ENCODE measurements around the gene GCH1.

Gene GCH1

GRCh38 chr14:54866588-54866987 is 36.0 kb downstream of the GCH1 start:
- DNase-seq (ENCODE audit: low spot score), result no peak

GRCh38 chr14:54864526-54864925 is 38.1 kb downstream of the GCH1 start:
- DNase-seq (ENCODE audit: low spot score), result no peak

GRCh38 chr14:54857830-54858269 is 44.8 kb downstream of the GCH1 start:
- DNase-seq (ENCODE audit: low spot score), result no peak

- no peak for DNase-seq (ENCODE audit: low spot score)
These were observed 46.5 kb downstream of the GCH1 start for GRCh38 chr14:54856152-54856551.

GRCh38 chr14:54854181-54854580 is 48.4 kb downstream of the GCH1 start:
- no peak for DNase-seq (ENCODE audit: low spot score)

- DNase-seq (ENCODE audit: low spot score), result no peak
These were observed 49.3 kb downstream of the GCH1 start for GRCh38 chr14:54853339-54853738.

- no peak for DNase-seq (ENCODE audit: low spot score)
These were observed 50.4 kb downstream of the GCH1 start for GRCh38 chr14:54852215-54852614.

- DNase-seq (ENCODE audit: low spot score), result no peak
These were observed 53.7 kb downstream of the GCH1 start for GRCh38 chr14:54848910-54849309.

- no peak for DNase-seq (ENCODE audit: low spot score)
These were observed 57.0 kb downstream of the GCH1 start for GRCh38 chr14:54845641-54846040.

GRCh38 chr14:54844479-54844878 is 58.1 kb downstream of the GCH1 start:
- DNase-seq (ENCODE audit: low spot score), result no peak

- no peak for DNase-seq (ENCODE audit: low spot score)
These were observed 61.8 kb downstream of the GCH1 start for GRCh38 chr14:54840798-54841197.

- no peak for DNase-seq (ENCODE audit: low spot score)
These were observed 62.3 kb downstream of the GCH1 start for GRCh38 chr14:54840336-54840735.

GRCh38 chr14:54839701-54840119 is 62.9 kb downstream of the GCH1 start:
- DNase-seq (ENCODE audit: low spot score), result no peak

- no peak for DNase-seq (ENCODE audit: low spot score)
These were observed 63.6 kb downstream of the GCH1 start for GRCh38 chr14:54838931-54839512.

- DNase-seq (ENCODE audit: low spot score), result no peak
These were observed 65.0 kb downstream of the GCH1 start for GRCh38 chr14:54837508-54838149.

GRCh38 chr14:54836231-54836630 is 66.4 kb downstream of the GCH1 start:
- no peak for DNase-seq (ENCODE audit: low spot score)

GRCh38 chr14:54834727-54835126 is 67.9 kb downstream of the GCH1 start:
- no peak for DNase-seq (ENCODE audit: low spot score)

- DNase-seq (ENCODE audit: low spot score), result no peak
These were observed 68.5 kb downstream of the GCH1 start for GRCh38 chr14:54834081-54834480.

GRCh38 chr14:54830650-54831049 is 72.0 kb downstream of the GCH1 start:
- DNase-seq (ENCODE audit: low spot score), result no peak

GRCh38 chr14:54829486-54830224 is 73.0 kb downstream of the GCH1 start:
- DNase-seq (ENCODE audit: low spot score), result no peak

GRCh38 chr14:54828037-54828436 is 74.6 kb downstream of the GCH1 start:
- no peak for DNase-seq (ENCODE audit: low spot score)

- DNase-seq (ENCODE audit: low spot score), result no peak
These were observed 78.7 kb downstream of the GCH1 start for GRCh38 chr14:54823757-54824549.

GRCh38 chr14:54822685-54823084 is 79.9 kb downstream of the GCH1 start:
- no peak for DNase-seq (ENCODE audit: low spot score)
